IMR-90 (cell line): Measurements from ENCODE around the gene NUP107. TPM values are rescaled to one million over a fixed set of nuclear protein-coding genes. Genes with fewer than 3 reads are reported as not detected.

Source experiments
- ATAC-seq: fragments of 200-7000 bp; cut with Tn5 transposase; 2 replicates; pipeline ENCODE4 v1.9.1; 2020; ENCODE audit warnings: low read depth, mild to moderate bottlenecking, moderate library complexity
- BruUV-seq: library from RNA; stranded (reverse); fragments of 400-500 nt; replicated peaks from 2 replicates; lab custom pipeline; 2021; lab: Mats Ljungman, UMichigan
- CTCF ChIA-PET: fragments of 300-600 bp; formaldehyde crosslinking; extraction: SDS; loops from one replicate; lab custom pipeline; 2021; ENCODE audit warnings: antibody characterized with exemption; lab: Yijun Ruan, JAX
- POLR2A ChIA-PET: fragments of 300-600 bp; sonication (Branson Sonifier 250); formaldehyde crosslinking; loops from one replicate; lab custom pipeline; 2022; ENCODE audit warnings: antibody characterized with exemption; ENCODE audit not compliant: unreplicated experiment; lab: Charles Lee
- DNase-seq: peaks from one replicate; pipeline ENCODE4 v3.0.0; 2013
- H2AFZ ChIP-seq: replicated peaks from 2 replicates; pipeline ENCODE3; 2013; ENCODE audit warnings: low read length, mild to moderate bottlenecking; ENCODE audit not compliant: poor library complexity
- H2AK5ac ChIP-seq: 2 replicates; pipeline ENCODE4 v1.6.1; 2013; ENCODE audit warnings: low read depth, low read length, inconsistent platforms
- H2AK9ac ChIP-seq: replicated peaks from 2 replicates; pipeline ENCODE3; 2013; ENCODE audit warnings: mild to moderate bottlenecking, low read depth, low read length, moderate library complexity; ENCODE audit not compliant: poor library complexity
- H2BK120ac ChIP-seq: 2 replicates; pipeline ENCODE4 v1.6.1; 2013; ENCODE audit warnings: low read depth, low read length, inconsistent platforms
- H2BK15ac ChIP-seq: 3 replicates; pipeline ENCODE4 v1.6.1; 2013; ENCODE audit warnings: low read depth, low read length, inconsistent platforms
- H2BK20ac ChIP-seq: 2 replicates; pipeline ENCODE4 v1.6.1; 2013; ENCODE audit warnings: low read depth, mild to moderate bottlenecking, inconsistent platforms, low read length, moderate library complexity
- H2BK5ac ChIP-seq: 2 replicates; pipeline ENCODE4 v1.6.1; 2013; ENCODE audit warnings: mild to moderate bottlenecking, low read depth, low read length, inconsistent platforms; ENCODE audit not compliant: poor library complexity, severe bottlenecking
- H3K14ac ChIP-seq: replicated peaks from 2 replicates; pipeline ENCODE4 v1.6.1; 2013; ENCODE audit warnings: low read depth, low read length, inconsistent platforms
- H3K18ac ChIP-seq: 2 replicates; pipeline ENCODE4 v1.6.1; 2013; ENCODE audit warnings: low read depth, low read length, control low read depth
- H3K23ac ChIP-seq: 2 replicates; pipeline ENCODE4 v1.6.1; 2013; ENCODE audit warnings: low read depth, low read length, inconsistent platforms
- H3K27ac ChIP-seq: 2 replicates; pipeline ENCODE4 v1.5.1; 2013; ENCODE audit warnings: mild to moderate bottlenecking, control low read depth, low read length; ENCODE audit not compliant: insufficient read depth
- H3K27me3 ChIP-seq: 2 replicates; pipeline ENCODE4 v1.6.1; 2013; ENCODE audit warnings: low read length; ENCODE audit not compliant: control insufficient read depth, insufficient read depth
- H3K36me3 ChIP-seq: 2 replicates; pipeline ENCODE4 v1.6.1; 2013; ENCODE audit warnings: low read length, mixed read lengths; ENCODE audit not compliant: control insufficient read depth, insufficient read depth
- H3K4ac ChIP-seq: 2 replicates; pipeline ENCODE4 v1.6.1; 2013; ENCODE audit warnings: low read depth, low read length, inconsistent platforms
- H3K4me1 ChIP-seq: 2 replicates; pipeline ENCODE4 v1.6.1; 2013; ENCODE audit warnings: low read length, mixed read lengths; ENCODE audit not compliant: control insufficient read depth, insufficient read depth
- H3K4me2 ChIP-seq: 2 replicates; pipeline ENCODE4 v1.6.1; 2013; ENCODE audit warnings: low read depth, mild to moderate bottlenecking, control low read depth, low read length, moderate library complexity
- H3K4me3 ChIP-seq: 2 replicates; pipeline ENCODE4 v1.5.1; 2013; ENCODE audit warnings: low read depth, mild to moderate bottlenecking, control low read depth, low read length, moderate library complexity; ENCODE audit not compliant: insufficient read depth
- H3K56ac ChIP-seq: 2 replicates; pipeline ENCODE4 v1.6.1; 2013; ENCODE audit warnings: low read length, inconsistent platforms; ENCODE audit not compliant: insufficient read depth; ENCODE audit errors: extremely low read depth
- H3K79me1 ChIP-seq, 2 experiments: 2 replicates each; pipeline ENCODE4 v1.6.1; 2013; ENCODE audit warnings: low read length in 2 of 2, inconsistent platforms in 1 of 2, low read depth in 1 of 2
- H3K9ac ChIP-seq: 2 replicates; pipeline ENCODE4 v1.6.1; 2013; ENCODE audit warnings: low read depth, low read length, control low read depth
- H3K9me1 ChIP-seq: 2 replicates; pipeline ENCODE4 v1.6.1; 2013; ENCODE audit warnings: low read length, inconsistent platforms; ENCODE audit not compliant: insufficient read depth
- H3K9me3 ChIP-seq: 2 replicates; pipeline ENCODE4 v1.6.1; 2013; ENCODE audit warnings: low read length; ENCODE audit not compliant: control insufficient read depth, insufficient read depth
- H4K20me1 ChIP-seq: 2 replicates; pipeline ENCODE4 v1.6.1; 2013; ENCODE audit warnings: low read length, inconsistent platforms; ENCODE audit not compliant: insufficient read depth
- H4K5ac ChIP-seq: 2 replicates; pipeline ENCODE4 v1.6.1; 2013; ENCODE audit warnings: mild to moderate bottlenecking, low read depth, low read length, control low read depth
- H4K8ac ChIP-seq, 2 experiments: 2 replicates each; pipeline ENCODE4 v1.6.1; 2013; ENCODE audit warnings: low read depth in 2 of 2, low read length in 2 of 2, control low read depth in 1 of 2, inconsistent platforms in 1 of 2
- H4K91ac ChIP-seq: 2 replicates; pipeline ENCODE4 v1.6.1; 2013; ENCODE audit warnings: low read depth, low read length, inconsistent platforms; ENCODE audit not compliant: insufficient read depth
- BHLHE40 ChIP-seq: fragments of 150-350 bp; IDR thresholded peaks from 2 replicates; pipeline ENCODE4 v1.6.1; 2016; ENCODE audit warnings: mild to moderate bottlenecking, low read depth, low read length
- CHD1 ChIP-seq: IDR thresholded peaks from 2 replicates; pipeline ENCODE4 v1.6.1; 2012; ENCODE audit warnings: low read depth, low read length, improper control_type of control experiment
- FOS ChIP-seq: fragments of 150-350 bp; IDR thresholded peaks from 2 replicates; pipeline ENCODE4 v1.6.1; 2016; ENCODE audit warnings: low read depth, low read length
- MAZ ChIP-seq: IDR thresholded peaks from 2 replicates; pipeline ENCODE4 v1.6.1; 2012; ENCODE audit warnings: low read depth, mild to moderate bottlenecking, low read length, improper control_type of control experiment, moderate library complexity, borderline replicate concordance
- POLR2A ChIP-seq: IDR thresholded peaks from 2 replicates; pipeline ENCODE4 v1.6.1; 2012; ENCODE audit warnings: mild to moderate bottlenecking, low read depth, low read length
- RAD21 ChIP-seq: IDR thresholded peaks from 2 replicates; pipeline ENCODE4 v1.6.1; 2012; ENCODE audit warnings: low read length, improper control_type of control experiment
- RCOR1 ChIP-seq: IDR thresholded peaks from 2 replicates; pipeline ENCODE4 v1.6.1; 2012; ENCODE audit warnings: mild to moderate bottlenecking, low read length, improper control_type of control experiment; ENCODE audit not compliant: insufficient replicate concordance
- WGBS, 2 experiments: methylation state at CpG; one replicate each; pipeline versions ENCODE4 v1.1.5 to v1.1.7; 2013; ENCODE audit warnings: missing lambda C conversion rate in 2 of 2; ENCODE audit not compliant: insufficient read length in 1 of 2; ENCODE audit errors: extremely low coverage in 2 of 2; 5-methylcytosine and 5-hydroxymethylcytosine counted together
- dilution Hi-C: fragments of 300-500 bp; cut with HindIII; formaldehyde crosslinking; loops from one replicate; pipeline ENCODE4 v1.14.3; 2018; ENCODE audit warnings: low sequenced_read_pairs; ENCODE audit not compliant: unreplicated experiment
- in situ Hi-C: fragments of 300-500 bp; cut with MboI; formaldehyde crosslinking; loops from 3 replicates; pipeline ENCODE4 v1.14.3; 2019; ENCODE audit warnings: low sequenced_read_pairs, inconsistent platforms, mixed read lengths
- intact Hi-C: fragments of 100-400 bp; cut with micrococcal nuclease; formaldehyde crosslinking; loops from 2 replicates; pipeline ENCODE4 v1.10.0; 2022
- polyA plus RNA-seq, 3 experiments: library from polyadenylated mRNA; depleted of rRNA; stranded (reverse); fragments of >200 nt; gene quantifications; 2 replicates each; pipeline ENCODE4 v1.2.3, GENCODE V29; 2012; ENCODE audit warnings: low replicate concordance in 1 of 3
- total RNA-seq: library from RNA; depleted of rRNA; stranded (reverse); fragments of >200 nt; gene quantifications from 2 replicates; pipeline ENCODE4 v1.2.3, GENCODE V29; 2012
- TF ChIP-seq, protein P1 (sequence below): conservative IDR thresholded peaks from 2 replicates; pipeline ENCODE4 v1.5.1; 2012; ENCODE audit warnings: mild to moderate bottlenecking, low read depth, low read length, improper control_type of control experiment
- TF ChIP-seq, protein P2 (sequence below): fragments of 150-350 bp; IDR thresholded peaks from 2 replicates; pipeline ENCODE4 v1.6.1; 2017; ENCODE audit warnings: mild to moderate bottlenecking, antibody characterized with exemption, low read length, low read depth

Gene NUP107
- total and polyA plus RNA-seq, 2 of the 4 experiments (the other 2 are of a cell fraction): 34.5 to 69.7 TPM

GRCh38 chr12:68749443-68749842, 62.7 kb downstream of the NUP107 start:
- POLR2A ChIA-PET: no interaction called here
- intact Hi-C loops: loop anchor here (5.0 kb wide), 1 partner anchor 38 kb away; no protein-coding TSS in a partner anchor

More at GRCh38 chr12:68749443-68749842, 62.7 kb downstream of the NUP107 start:
- Histone ChIP-seq H4K20me1 (no peaks in the 10 kb centered on the region), H2BK20ac (no peak overlapping the region), H3K4me1 (no peaks in the 10 kb centered on the region), H3K9me1 (no peaks in the 10 kb centered on the region), H4K5ac (no peak overlapping the region), H2AK5ac (no peak overlapping the region), H3K56ac (no peak overlapping the region), H2BK5ac (no peak overlapping the region), H3K14ac (no peak overlapping the region), H3K36me3 (peaks cover 11% of the 10 kb centered on the region), H3K4ac (no peak overlapping the region), H3K23ac (no peak overlapping the region), H3K4me2 (no peak overlapping the region), H3K9ac (no peak overlapping the region), H4K8ac (no peak overlapping the region), H2BK120ac (no peak overlapping the region), H2AFZ (no peak overlapping the region), H2BK15ac (no peak overlapping the region), H3K79me1 (peaks cover 10 to 20% of the 10 kb centered on the region in 2 experiments), H3K27me3 (no peaks in the 10 kb centered on the region), H3K18ac (no peak overlapping the region), H4K91ac (no peak overlapping the region), H2AK9ac (no peak overlapping the region), H3K27ac (no peak overlapping the region), H3K4me3 (no peak overlapping the region), H3K9me3 (no peaks in the 10 kb centered on the region)
- DNase-seq (no peak), ATAC-seq (no peak)
- WGBS, 2 experiments: 96% methylated on average over 3 of the region's 3 CpGs; no CpG with 5 or more reads in 1 of the 2 experiments
- no TSS peak for BruUV-seq
- no peak for TF ChIP-seq RAD21
- no peak for TF ChIP-seq CHD1
- TF ChIP-seq RCOR1: no peak
- TF ChIP-seq, protein P1, sequence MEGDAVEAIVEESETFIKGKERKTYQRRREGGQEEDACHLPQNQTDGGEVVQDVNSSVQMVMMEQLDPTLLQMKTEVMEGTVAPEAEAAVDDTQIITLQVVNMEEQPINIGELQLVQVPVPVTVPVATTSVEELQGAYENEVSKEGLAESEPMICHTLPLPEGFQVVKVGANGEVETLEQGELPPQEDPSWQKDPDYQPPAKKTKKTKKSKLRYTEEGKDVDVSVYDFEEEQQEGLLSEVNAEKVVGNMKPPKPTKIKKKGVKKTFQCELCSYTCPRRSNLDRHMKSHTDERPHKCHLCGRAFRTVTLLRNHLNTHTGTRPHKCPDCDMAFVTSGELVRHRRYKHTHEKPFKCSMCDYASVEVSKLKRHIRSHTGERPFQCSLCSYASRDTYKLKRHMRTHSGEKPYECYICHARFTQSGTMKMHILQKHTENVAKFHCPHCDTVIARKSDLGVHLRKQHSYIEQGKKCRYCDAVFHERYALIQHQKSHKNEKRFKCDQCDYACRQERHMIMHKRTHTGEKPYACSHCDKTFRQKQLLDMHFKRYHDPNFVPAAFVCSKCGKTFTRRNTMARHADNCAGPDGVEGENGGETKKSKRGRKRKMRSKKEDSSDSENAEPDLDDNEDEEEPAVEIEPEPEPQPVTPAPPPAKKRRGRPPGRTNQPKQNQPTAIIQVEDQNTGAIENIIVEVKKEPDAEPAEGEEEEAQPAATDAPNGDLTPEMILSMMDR: no peak
- no peak for TF ChIP-seq MAZ
- TF ChIP-seq FOS: no peak
- no peak for TF ChIP-seq BHLHE40
- TF ChIP-seq, protein P2, sequence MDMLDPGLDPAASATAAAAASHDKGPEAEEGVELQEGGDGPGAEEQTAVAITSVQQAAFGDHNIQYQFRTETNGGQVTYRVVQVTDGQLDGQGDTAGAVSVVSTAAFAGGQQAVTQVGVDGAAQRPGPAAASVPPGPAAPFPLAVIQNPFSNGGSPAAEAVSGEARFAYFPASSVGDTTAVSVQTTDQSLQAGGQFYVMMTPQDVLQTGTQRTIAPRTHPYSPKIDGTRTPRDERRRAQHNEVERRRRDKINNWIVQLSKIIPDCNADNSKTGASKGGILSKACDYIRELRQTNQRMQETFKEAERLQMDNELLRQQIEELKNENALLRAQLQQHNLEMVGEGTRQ: no peak
- TF ChIP-seq POLR2A: no peak
- in situ Hi-C loops: no loop called here
- CTCF ChIA-PET: no interaction called here
- dilution Hi-C loops: no loop called here
